ENCODE results near the gene POC1A.
"Not testable (repeated sequence)": the region's sequence is repeated elsewhere in the genome, so short reads cannot be mapped to it uniquely, and the experiment has no call there.

Gene POC1A

GRCh38 chr3:52183786-52184445 is 29.7 kb upstream of the POC1A start:
- DNase-seq, result no peak

GRCh38 chr3:52182691-52183090 is 28.5 kb upstream of the POC1A start:
- DNase-seq, result no peak

GRCh38 chr3:52182196-52182595 is 28.0 kb upstream of the POC1A start:
- DNase-seq, result no peak

GRCh38 chr3:52181543-52181942 is 27.3 kb upstream of the POC1A start:
- DNase-seq, result no peak

GRCh38 chr3:52178537-52178936 is 24.3 kb upstream of the POC1A start:
- DNase-seq, result no peak

GRCh38 chr3:52178126-52178525 is 23.9 kb upstream of the POC1A start:
- DNase-seq, result not testable (repeated sequence)

- no peak for DNase-seq
Measured at GRCh38 chr3:52177701-52178042, 23.4 kb upstream of the POC1A start.

- DNase-seq, result no peak
Measured at GRCh38 chr3:52176951-52177700, 22.9 kb upstream of the POC1A start.

GRCh38 chr3:52176180-52176752 is 22.0 kb upstream of the POC1A start:
- DNase-seq, result no peak

- no peak for DNase-seq
Measured at GRCh38 chr3:52175416-52176179, 21.4 kb upstream of the POC1A start.

GRCh38 chr3:52174896-52175295 is 20.7 kb upstream of the POC1A start:
- no peak for DNase-seq

GRCh38 chr3:52173101-52173500 is 18.9 kb upstream of the POC1A start:
- no peak for DNase-seq

- no peak for DNase-seq
Measured at GRCh38 chr3:52172262-52172757, 18.1 kb upstream of the POC1A start.

GRCh38 chr3:52171514-52172261 is 17.5 kb upstream of the POC1A start:
- DNase-seq, result no peak

GRCh38 chr3:52170217-52170616 is 16.0 kb upstream of the POC1A start:
- not testable (repeated sequence) for DNase-seq

GRCh38 chr3:52167240-52167639 is 13.0 kb upstream of the POC1A start:
- DNase-seq, result no peak

- no peak for DNase-seq
Measured at GRCh38 chr3:52162250-52162872, 8.1 kb upstream of the POC1A start.

- DNase-seq, result no peak
Measured at GRCh38 chr3:52159503-52159902, 5.3 kb upstream of the POC1A start.

- no peak for DNase-seq
Measured at GRCh38 chr3:52155912-52156311, 1.7 kb upstream of the POC1A start.

- peak; percentile 40 for DNase-seq
Measured at GRCh38 chr3:52153389-52154096, 680 bp downstream of the POC1A start.

GRCh38 chr3:52151991-52152390 is 2.2 kb downstream of the POC1A start:
- DNase-seq, result not testable (repeated sequence)

All from activated CD4-positive, CD25-positive, alpha-beta regulatory T cell treated with anti-CD3 and anti-CD28 coated beads, Interleukin-2, amount 50 U/mL, for 72 hours (primary cell).